ENCODE data around the gene CTSK.

DNA sequence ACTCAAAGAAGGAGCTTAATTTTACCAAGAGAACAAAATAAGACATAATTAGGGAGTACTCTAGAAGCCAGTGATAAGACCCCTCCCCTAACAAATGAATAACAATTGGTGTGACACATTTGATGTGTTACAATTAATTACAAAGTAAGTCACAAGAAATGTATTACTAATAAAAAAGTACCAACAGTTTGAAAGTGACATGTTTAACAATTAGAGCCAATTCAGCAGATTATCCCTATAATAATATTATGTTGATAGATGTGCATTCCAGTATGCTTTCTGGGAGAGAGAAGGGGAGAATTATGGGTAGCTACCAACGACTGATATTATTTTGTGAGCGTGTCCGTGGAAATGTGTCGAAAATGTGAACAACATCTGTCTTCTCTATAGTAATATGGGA is 19.1 kb downstream of the CTSK start:
- TF ChIP-seq, protein P1, sequence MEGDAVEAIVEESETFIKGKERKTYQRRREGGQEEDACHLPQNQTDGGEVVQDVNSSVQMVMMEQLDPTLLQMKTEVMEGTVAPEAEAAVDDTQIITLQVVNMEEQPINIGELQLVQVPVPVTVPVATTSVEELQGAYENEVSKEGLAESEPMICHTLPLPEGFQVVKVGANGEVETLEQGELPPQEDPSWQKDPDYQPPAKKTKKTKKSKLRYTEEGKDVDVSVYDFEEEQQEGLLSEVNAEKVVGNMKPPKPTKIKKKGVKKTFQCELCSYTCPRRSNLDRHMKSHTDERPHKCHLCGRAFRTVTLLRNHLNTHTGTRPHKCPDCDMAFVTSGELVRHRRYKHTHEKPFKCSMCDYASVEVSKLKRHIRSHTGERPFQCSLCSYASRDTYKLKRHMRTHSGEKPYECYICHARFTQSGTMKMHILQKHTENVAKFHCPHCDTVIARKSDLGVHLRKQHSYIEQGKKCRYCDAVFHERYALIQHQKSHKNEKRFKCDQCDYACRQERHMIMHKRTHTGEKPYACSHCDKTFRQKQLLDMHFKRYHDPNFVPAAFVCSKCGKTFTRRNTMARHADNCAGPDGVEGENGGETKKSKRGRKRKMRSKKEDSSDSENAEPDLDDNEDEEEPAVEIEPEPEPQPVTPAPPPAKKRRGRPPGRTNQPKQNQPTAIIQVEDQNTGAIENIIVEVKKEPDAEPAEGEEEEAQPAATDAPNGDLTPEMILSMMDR (conservative IDR thresholded peaks at IDR 0.05 in 1 of 2, IDR thresholded peaks at IDR 0.05 in 1 of 2; ENCODE audit: extremely low read depth in 1 of 2, insufficient read depth in 1 of 2, low read depth in 1 of 2, low read length in 2 of 2), result no peak
- no peak for TF ChIP-seq EZH2 (IDR thresholded peaks at IDR 0.05; ENCODE audit: borderline replicate concordance, low read length)

Measured in mammary epithelial cell (primary cell).